Measurements from ENCODE around the gene PDGFRA.

The PDGFRA gene

DNA sequence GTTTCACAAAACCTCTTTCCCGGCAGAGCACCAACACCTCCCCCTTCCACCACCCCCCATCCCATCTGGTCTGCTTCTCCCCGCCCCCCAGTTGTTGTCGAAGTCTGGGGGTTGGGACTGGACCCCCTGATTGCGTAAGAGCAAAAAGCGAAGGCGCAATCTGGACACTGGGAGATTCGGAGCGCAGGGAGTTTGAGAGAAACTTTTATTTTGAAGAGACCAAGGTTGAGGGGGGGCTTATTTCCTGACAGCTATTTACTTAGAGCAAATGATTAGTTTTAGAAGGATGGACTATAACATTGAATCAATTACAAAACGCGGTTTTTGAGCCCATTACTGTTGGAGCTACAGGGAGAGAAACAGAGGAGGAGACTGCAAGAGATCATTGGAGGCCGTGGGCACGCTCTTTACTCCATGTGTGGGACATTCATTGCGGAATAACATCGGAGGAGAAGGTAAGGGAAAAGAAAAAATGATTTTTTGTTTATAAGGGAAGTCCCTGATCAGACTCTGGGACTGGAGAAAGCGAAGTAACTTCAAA lies at the start of gene PDGFRA:
Gene PDGFRA (plus strand): TSS at position 333 of the 541 bp plus-strand sequence. CDS start 29,476 bp downstream, outside the sequence.
- DNase-seq = peak in 6 of 51 donors; percentile 1 to 19 (median 6)

DNA sequence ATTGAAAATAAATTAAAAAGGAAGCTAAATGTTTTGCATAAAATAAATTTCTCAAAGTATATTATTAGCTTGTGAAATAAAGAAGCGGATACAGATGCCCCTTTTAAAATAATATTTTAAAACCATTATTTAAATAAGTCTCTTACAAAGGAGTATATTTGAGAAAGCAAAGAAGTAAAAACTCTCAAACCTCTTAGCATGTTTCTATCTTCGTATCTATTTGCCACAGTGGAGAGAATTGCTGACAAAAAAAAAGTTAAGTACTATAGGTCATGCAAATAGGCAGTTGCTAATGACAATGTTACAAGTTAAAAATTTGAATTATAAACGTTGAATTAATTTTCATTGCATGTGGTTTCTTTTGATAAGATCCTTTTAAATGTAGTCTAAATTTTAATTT lies 44.5 kb upstream of the PDGFRA start:
- DNase-seq = no peak

DNA sequence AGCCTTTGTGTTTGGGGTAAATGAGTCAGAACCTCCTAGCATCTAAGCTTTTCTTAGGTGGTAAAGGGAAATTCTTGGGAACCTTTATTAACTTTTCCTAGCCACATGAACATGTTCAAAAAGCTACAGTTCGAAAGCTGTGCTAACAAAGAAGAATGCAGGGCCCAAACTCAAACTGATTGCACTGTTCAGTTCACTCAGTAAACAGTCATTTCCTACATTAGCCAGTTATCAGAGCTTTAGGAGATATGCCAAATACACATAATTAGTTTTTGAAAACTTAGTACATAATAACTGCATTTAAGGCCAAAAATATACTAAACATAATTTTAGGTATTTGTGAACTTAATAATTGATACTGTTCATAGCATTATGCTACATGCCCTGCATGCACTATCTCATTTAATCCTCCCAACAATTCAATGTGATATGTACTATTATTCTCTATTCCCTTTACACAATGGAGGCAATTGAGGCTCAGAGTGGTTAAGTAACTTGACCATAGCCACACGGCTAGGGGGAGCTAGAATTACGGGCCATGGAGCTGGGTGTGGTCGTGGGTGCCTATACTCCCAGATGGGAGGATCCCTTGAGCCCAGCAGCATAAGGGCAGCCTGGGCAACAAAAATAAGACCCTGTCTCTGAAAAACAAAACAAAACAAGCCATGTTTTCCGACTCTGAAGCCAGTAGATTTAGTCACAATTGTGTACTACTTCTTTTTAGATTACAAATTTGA lies 43.9 kb upstream of the PDGFRA start:
- no peak for DNase-seq

DNA sequence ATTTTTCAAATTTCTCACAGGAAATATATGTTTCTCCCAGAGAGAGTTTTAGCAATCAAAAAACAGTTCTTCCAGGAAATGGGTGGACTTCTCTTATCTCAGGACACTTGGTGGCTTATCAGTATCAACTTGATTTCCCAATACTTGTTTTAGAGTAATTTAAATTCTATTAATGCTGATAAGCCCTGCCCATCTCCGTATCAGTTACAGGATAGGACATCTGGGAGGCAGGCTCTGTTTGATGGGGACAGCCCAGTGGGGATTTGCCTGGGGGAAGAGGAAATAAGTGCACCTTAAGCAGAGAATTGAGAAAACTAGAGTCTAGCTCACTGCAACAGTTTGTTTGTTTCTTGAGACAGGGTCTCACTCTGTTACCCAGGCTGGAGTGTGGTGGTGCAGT lies 43.2 kb upstream of the PDGFRA start:
- DNase-seq = no peak

GRCh38 chr4:54186371-54186770 lies 42.7 kb upstream of the PDGFRA start:
- no peak for DNase-seq

GRCh38 chr4:54187148-54187547 lies 41.9 kb upstream of the PDGFRA start:
- DNase-seq = peak in 2 of 51 donors; percentile 7 to 9

GRCh38 chr4:54189140-54189539 lies 40.0 kb upstream of the PDGFRA start:
- DNase-seq = no peak

DNA sequence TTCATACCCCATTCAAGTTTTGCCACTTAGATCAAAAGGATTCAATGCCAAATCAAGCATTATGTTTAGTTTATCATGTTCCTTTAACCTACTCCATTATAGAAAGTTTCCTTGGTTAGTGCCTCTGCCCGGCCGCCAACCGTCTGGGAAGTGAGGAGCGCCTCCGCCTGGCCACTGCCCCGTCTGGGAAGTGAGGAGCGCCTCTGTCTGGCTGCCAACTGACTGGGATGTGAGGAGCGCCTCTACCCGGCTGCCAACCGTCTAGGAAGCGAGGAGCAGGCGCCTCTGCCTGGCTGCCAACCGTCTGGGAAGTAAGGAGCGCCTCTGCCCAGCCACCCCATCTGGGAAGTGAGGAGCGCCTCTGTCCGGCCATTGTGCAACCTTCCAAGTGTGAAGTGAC lies 36.3 kb upstream of the PDGFRA start:
- no peak for DNase-seq

DNA sequence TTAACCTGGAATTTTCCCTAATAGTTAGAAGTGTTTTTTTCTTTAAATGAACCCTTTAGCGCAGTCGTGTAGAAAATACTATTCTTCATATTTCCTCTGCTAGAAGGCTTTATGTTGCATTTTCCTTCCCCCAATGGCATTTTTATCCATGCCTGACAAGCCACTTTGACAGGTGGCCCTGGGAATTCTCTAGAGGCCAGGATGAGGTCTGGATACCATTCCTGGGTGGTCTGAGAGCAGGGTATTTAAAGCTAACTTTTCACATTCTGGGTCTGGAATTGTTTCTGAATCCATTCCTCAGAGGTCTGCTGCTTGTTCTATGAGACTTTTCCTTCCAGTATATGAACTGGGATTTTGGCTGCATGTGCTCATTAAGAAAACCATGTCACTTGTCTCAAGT lies 31.2 kb upstream of the PDGFRA start:
- DNase-seq = no peak

DNA sequence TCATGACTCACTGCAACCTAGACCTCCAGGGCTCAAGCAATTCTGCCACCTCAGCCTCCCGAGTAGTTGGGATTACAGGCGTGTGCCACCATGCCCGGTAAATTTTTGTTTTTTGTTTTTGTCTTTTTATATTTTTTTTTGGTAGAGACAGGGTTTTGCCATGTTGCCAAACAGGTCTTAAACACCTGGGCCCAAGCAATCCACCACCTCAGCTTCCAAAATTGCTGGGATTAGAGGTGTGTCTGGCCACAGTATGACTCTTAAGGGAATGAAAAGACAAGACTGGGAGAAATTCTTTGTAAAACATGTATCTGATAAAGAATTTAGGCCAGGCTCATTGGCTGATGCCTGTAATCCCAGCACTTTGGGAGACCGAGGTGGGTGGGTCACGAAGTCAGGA lies 29.2 kb upstream of the PDGFRA start:
- DNase-seq = no peak

GRCh38 chr4:54209617-54210016 lies 19.5 kb upstream of the PDGFRA start:
- DNase-seq = no peak

GRCh38 chr4:54213001-54213400 lies 16.1 kb upstream of the PDGFRA start:
- no peak for DNase-seq

DNA sequence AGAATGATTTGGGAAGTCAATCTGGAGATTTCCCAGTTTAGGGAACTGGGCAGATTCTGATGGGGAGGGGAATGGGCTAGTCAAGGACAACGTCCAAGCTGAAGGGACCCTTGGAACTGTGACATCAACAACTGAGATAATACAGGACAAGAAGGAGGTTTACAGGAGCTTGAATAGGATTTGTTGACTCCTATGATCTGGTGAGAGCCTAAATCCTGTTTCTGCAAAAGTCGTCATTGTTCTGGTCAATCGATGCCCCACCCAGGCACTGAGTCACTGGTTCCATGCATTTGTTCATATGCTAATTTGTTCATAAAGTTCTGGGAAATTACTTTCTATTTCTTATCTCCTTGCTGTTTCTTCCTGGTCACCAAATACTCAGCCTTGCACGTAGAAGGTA lies 15.3 kb upstream of the PDGFRA start:
- DNase-seq = no peak

- no peak for DNase-seq
Measured at GRCh38 chr4:54215379-54216077, 13.6 kb upstream of the PDGFRA start.

- peak in 43 of 51 donors; percentile 4 to 74 (median 40) for DNase-seq
Measured at GRCh38 chr4:54217642-54218495, 11.2 kb upstream of the PDGFRA start.

DNA sequence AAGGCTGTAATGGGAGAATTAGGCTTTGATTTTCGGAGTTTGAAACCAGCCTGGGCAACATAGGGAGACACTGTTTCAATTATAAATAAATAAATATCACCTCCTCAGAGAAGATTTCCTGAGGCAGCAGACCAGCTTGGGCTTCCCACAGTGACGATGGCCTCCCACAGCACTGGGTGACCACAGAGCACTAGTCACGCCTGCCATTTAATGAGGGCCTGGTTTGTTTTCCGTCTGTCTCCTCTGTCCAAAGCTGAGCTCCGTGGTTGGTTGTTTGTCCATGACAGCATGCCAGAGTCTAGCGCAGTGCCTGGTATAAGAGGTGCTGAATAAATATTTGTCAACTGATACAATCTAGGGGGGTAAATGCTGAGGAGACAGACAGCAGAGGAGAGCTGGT lies 10.4 kb upstream of the PDGFRA start:
- DNase-seq = no peak

GRCh38 chr4:54224996-54225597 lies 4.0 kb upstream of the PDGFRA start:
- no peak for DNase-seq

DNA sequence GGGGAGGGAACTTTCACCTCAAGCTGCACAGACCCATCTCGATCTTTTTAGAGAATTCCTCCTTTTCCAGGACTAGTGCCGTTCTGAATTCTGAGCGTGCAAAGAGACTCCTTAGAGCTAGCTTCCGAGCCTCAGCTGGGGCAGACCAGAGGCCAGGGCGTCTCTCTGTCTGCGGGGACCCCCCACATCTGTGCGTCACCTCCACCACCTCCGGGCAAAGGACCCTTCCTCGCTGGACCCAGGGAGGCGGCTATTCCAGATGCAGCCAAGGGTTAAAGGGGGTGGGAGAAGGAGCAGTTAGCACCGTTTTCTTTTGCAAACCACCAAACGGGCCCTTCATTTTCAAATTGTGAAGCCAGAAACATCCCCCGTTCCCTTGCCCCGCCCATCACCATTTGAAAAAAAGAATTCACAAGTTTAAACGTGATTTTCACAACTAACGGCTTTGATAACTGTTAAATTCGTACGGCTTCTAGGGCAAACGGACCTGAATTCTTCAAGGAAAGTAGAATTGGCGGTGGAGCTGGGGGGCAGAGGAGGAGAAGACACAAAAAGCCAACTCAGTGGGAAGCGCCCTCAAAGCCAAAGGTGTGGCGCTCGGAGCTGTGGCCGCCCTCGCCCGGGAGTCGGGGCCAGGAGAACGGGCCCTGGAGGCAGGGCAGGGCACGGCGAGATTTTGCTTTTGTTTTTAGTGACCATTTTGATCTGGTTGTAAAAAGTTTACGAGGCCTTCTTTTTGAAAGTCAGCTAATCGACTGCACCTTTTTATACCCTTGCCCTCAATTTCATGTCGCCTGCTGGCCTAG lies 3.3 kb upstream of the PDGFRA start:
- no peak for DNase-seq

GRCh38 chr4:54226404-54227255 lies 2.5 kb upstream of the PDGFRA start:
- DNase-seq = peak in 1 of 51 donors; percentile 1

All from hypothalamus (tissue), 51 donors.